B cell (primary cell): ENCODE measurements around the gene SPACA7.

Experiments used
- EZH2 ChIP-seq: IDR thresholded peaks from 2 replicates; pipeline ENCODE4 v1.6.1; 2012; ENCODE audit warnings: borderline replicate concordance, low read depth, mild to moderate bottlenecking, moderate library complexity, low read length; ENCODE audit not compliant: insufficient read depth, poor library complexity, severe bottlenecking
- TF ChIP-seq, protein P1 (sequence below): fragments of 200-600 bp; IDR thresholded peaks from one replicate; pipeline ENCODE4 v1.8.0; 2022; ENCODE audit warnings: antibody characterized with exemption, mild to moderate bottlenecking

GRCh38 chr13:112431734-112432133, 55.6 kb downstream of the SPACA7 start:
- TF ChIP-seq, protein P1, sequence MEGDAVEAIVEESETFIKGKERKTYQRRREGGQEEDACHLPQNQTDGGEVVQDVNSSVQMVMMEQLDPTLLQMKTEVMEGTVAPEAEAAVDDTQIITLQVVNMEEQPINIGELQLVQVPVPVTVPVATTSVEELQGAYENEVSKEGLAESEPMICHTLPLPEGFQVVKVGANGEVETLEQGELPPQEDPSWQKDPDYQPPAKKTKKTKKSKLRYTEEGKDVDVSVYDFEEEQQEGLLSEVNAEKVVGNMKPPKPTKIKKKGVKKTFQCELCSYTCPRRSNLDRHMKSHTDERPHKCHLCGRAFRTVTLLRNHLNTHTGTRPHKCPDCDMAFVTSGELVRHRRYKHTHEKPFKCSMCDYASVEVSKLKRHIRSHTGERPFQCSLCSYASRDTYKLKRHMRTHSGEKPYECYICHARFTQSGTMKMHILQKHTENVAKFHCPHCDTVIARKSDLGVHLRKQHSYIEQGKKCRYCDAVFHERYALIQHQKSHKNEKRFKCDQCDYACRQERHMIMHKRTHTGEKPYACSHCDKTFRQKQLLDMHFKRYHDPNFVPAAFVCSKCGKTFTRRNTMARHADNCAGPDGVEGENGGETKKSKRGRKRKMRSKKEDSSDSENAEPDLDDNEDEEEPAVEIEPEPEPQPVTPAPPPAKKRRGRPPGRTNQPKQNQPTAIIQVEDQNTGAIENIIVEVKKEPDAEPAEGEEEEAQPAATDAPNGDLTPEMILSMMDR: no peak
- TF ChIP-seq EZH2: no peak
